ENCODE measurements around the gene PIP4K2B.

The PIP4K2B gene

DNA sequence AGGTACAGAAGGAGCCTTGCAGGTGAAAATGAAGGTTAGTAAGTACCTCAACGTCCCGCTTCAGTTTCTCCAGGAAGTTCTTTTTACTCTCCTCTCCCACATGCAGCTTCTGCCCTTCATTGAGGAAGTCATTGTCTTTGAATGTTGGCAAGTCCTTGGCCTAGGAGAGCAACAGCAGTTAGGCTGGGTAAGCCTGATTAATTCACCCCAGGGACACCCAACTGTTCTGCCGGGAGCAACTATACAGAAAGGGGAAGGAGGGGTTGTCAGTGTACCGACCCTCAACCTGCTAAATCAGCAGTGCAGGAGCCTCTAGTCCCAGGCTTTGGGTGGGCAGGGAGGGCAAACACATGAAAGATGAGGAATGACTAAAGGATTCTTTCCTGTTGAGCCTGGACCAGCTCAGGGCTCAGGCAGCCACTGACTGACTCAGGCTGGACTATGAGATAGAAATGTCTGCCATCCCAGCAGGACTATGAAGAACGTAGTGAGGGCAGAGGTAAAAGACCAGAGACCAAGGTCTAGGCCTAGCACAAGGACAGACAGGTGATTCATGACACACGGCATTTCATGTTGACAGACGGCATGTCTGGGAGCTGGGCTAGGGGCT lies 21.6 kb downstream of the PIP4K2B start:
- DNase-seq (ENCODE audit: low read depth): no peak

DNA sequence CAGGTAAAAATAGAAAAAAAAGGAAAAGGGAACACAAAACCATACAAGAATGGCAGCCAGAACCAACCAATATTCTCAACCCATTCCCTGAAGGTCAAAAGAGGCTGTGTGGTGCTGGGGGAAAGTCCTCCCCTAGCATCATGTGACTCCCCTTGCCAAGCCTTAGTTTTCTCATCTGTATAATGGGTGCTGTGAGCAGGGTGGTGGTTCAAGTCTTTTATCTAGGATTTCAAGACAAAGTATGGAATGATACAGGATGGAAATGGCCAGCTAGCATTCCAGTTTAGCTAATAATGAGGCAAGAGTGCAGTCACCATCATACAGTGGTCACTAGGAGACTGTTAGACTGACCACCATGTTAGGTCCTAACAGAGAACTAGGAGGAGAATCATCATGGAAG lies 26.1 kb downstream of the PIP4K2B start:
- no peak for DNase-seq (ENCODE audit: low read depth)

DNA sequence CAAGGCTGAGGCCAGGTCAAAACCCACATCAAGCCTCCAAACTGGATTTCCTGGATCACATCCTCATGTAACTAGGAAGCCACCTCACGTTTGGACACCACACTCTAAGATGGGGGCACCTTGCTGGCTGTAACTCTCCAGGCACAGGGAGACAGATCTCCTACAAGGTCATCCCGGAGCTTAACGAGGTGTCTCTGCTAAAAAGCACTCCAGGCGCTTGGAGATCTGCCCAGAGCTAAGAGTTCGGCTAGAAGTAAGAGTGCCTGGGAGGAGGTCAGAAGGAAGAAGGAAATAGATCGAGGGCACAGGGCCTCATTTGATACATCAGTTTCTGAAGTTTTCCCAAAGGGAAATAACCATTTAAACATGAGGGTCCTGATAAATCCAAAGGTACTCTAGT lies 30.9 kb downstream of the PIP4K2B start:
- no peak for DNase-seq (ENCODE audit: low read depth)

DNA sequence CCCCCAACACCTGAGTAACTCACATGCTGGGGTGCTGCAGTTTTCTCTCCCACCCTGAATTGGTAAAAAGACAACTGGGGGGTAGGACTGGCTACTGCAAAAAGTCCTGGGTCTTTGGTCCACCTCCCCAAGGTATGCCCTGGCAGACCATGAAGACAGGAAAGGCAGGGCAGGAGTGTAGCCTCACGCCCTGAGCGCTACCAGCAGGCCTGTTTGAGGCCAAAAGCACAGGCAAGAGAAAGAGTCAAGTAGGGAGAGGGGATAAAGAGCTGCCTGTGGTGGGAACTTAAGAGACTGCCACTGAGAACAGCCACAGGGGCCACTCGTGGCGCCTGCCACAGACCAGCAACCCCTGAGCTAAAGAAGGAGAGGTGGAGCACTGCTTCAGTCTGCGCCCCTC lies 33.0 kb downstream of the PIP4K2B start:
- DNase-seq (ENCODE audit: low read depth): no peak

DNA sequence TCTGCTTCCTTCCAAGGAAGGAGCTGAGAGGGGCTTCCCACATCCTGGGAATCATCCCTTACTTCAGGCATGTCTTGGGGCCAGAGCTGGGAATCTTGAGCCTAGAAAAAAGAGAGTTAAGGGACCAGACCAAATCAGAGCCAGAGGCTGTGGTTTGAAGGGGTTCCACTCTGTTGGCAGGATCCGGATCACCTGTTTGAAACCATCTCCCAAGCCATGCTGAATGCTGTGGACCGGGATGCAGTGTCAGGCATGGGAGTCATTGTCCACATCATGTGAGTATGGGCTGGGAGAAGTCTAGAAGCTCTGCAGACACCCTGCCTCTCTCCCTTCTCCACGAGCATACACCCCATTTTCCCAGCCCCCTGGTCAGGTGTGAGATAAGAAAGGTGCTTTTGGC lies 37.1 kb downstream of the PIP4K2B start:
- DNase-seq (ENCODE audit: low read depth): no peak

DNA sequence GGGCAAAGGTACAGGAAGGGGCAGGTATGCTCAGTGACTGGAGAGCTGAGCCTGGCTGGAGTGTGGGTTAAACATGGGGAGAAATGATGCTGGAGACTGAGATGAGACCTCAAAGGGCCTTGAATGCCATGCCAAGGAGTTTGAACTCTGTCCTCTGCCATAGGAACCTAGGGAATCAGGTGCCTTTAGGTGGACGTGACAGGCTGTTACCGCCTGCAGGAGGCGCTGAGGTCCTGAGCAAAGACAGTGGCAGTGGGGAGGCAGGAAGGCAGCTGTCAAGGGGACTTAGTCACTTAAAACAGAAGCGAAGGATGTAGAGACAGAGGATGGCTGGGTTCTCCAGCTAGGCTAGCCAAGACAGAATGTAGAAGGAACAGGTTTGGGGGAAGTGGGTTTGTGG lies 37.7 kb downstream of the PIP4K2B start:
- no peak for DNase-seq (ENCODE audit: low read depth)

DNA sequence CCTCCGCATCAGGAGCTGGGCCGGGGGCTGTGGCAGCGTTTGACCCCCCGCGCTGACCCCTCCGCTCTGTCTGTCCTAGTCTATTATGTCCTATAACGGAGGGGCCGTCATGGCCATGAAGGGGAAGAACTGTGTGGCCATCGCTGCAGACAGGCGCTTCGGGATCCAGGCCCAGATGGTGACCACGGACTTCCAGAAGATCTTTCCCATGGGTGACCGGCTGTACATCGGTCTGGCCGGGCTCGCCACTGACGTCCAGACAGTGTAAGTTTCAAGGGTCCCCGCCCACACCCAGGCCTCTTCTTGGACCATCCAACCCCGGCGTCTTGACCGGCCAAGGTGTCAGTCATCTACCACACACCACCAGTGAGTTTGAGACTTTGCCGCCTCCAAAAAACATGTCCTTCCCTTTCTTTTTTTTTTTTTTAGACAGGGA lies 46.3 kb downstream of the PIP4K2B start:
- no peak for DNase-seq (ENCODE audit: low read depth)

DNA sequence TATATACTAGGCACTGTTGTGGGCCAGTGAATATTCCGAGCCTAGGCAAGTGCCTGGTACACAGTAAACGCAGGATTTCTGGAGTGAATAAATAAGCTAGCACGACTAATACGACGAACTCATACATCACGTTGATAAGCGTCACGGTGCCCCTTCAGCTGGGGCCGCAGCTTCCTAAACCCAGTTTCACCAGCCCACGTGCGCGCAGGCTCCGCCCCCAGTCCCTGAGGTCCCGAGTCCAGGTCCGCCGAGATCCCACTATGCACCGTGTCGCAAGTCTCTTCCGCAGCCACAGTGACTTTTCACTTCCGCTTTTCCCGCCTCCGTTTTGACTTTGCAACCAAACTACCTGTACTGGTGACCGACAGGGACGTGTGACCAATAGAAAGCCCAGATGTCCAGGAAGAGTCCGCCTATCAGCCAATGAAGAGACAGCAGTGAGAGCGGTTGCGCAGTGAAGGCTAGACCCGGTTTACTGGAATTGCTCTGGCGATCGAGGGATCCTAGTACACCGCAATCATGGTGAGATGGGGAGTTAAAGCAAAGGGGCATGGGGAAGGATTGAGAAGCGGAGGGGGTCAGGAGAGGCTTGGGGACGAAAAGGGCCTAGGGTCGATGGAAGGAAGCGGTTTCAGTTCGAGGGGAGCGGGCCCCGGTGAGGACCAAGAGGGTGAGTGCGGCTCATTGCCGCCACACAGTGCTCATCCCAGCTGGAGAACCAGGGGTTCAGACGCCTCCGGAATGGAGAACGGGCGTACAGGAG lies 46.9 kb downstream of the PIP4K2B start, which contains the start of gene PSMB3:
Gene PSMB3, plus strand, starts transcription at position 434 of the 763 bp plus-strand sequence. Its CDS starts 86 bp downstream, at position 520.
- peak; percentile 96 for DNase-seq (ENCODE audit: low read depth)

DNA sequence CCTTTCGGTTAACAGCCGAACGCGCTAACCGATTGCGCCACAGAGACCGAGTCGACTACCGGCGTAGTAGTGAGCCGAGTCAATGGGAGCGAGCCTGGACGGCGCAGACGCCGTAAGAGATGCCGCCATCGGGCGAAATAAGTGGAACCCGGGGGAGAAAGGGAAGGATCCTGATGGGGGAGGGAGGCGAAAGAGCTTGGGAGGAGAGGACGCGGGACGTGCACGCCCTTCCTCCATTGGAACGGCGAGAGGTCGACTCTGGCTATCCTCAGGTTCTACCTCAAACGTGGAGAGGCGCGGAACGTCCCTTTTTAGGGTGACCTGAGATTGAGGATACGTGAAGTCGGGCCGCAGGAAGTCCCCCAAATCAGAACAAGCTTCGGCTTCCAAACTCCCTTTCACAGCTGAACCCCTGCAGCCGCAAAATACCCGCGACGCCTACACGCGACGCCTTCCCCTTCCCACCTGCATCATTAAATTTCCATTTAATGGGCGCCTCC lies 47.5 kb downstream of the PIP4K2B start:
- DNase-seq (ENCODE audit: low read depth): peak; percentile 56

DNA sequence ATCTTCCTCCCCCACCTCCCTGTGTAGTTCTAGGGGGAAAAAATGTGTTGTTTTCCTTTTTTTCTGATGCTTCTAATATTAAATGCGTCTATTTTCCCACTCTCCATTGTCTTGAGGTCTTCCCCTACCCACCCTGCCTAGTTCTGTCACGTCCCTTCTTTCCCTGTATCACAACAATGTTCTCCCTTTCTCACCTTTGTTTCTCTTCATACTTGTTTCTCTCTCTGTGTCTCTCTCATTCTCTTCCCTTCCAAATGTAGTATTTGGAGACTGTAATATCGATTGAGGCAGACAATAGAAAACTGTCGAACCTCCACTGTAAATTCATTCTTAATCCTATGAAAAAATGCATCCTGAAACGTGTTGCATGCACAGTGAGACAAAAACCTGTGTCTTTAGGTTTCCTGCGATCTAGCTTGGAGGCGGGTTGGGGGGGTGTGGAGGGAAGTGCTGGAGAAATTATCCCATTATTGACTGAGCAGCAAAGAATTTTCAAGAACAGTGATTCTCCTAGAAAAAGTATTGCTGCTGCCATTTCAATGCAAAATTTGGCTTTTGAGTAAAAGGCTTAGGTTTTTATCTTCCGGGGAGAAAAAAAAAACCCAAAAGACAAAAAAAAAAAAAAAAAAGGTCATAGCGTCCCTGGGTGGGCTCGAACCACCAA lies 48.1 kb downstream of the PIP4K2B start:
- DNase-seq (ENCODE audit: low read depth): no peak

DNA sequence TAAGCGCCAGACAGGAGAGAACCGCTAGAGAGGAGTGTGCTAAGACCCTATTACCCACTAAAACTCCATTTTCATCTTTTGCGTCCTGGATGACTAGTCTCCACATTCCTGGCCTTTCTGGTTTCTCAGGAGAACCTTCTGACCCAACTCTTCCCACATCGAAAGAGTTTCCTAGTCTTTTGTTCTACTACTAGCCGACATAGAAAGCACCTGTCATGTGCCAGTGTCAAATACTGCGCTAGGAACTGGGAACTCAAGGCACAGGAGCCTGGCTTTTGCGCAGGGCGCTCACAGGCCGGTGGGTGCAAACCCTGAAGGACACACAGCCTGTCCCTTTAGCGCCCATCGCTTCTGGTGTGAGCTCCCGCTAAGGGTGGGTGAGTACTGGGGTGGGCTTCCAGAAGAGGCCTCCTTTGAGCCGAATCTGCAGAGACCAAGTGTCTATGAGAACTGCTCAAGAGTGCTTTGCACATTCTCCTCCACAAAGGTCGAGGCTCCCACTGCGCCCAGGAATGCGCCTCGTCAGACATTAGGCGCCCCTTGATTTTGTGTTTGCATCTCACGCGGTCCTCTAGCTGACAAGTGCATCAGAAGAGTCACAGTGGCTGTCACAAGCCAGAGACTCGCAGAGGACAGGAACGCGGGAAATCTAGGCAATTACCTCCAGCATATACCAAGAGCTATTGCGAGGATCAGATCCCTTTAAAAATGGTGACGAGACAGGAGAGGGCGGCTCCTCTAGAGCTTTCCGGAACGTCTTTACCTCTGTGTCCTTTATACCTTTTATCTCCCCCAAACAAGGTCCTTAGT lies 48.8 kb downstream of the PIP4K2B start:
- no peak for DNase-seq (ENCODE audit: low read depth)

DNA sequence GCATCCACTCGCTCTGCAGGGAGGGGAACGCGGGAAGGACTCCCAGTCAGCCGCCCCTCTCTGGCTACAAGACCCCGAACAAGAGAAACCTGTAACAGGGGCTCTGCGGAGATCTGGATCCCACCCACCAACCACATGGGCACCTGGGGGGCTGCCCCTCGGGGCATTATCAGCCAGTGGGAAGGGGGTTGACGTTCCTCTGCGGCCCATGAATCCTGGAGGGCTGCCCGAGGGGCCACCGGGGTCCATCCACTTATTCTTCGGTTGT lies 49.4 kb downstream of the PIP4K2B start:
- no peak for DNase-seq (ENCODE audit: low read depth)

DNA sequence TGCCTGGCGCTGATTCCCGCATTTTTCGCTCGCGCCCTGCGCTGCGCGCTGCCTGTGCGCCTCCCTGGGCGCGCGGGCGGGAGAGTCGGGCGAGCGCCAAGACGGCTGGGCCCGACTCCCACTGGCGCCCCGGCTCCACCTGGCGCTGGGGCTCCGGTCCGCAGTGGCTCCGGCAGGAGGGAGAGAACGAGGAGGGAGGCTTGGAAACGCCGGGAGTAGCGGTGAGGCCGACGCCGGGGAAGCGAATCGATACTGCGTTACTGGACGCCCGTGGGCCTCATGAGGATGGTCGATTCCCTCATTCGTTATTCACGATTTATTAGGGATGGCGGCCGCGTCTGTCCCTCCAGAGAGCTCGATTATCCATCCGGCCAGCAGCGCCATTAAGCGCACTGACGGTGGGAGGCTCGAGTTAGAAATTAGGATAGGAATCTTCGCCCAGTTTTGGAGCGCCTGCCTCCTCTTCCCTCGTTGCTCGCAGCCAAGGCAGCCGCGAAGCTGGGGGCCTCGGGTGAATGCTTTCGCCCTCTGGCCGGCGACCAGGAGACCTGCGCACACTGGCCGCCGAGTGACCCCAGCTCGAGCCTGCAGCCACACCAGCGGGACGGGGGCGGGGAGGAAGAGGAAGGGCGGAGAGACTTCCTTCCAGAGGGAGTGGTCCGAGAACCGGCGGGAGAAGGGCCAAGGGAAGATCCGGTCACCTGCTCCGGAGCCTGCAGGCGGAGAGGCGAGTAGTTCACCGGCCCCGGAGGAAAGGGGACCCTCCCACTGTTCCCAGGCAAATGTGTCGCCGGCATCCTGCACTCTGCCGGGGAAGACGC lies 49.9 kb downstream of the PIP4K2B start:
- DNase-seq (ENCODE audit: low read depth): peak; percentile 36

DNA sequence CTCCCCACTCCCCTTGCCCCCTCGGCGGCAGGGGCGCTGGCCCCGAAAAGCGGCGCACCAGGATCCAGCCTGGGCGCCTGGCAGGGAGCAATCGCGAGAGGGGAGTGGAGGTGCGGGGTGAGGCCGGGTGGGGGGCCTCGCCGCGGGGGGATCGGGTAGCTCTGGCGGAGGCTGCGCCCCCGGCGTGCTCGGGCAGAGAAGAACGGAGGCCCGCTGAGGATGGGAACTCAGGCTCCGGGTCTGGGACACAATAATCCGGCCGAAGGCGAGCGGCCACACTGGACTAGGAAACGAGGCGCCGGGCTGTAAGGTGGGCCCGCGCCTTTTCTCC lies 50.5 kb downstream of the PIP4K2B start:
- DNase-seq (ENCODE audit: low read depth): no peak

DNA sequence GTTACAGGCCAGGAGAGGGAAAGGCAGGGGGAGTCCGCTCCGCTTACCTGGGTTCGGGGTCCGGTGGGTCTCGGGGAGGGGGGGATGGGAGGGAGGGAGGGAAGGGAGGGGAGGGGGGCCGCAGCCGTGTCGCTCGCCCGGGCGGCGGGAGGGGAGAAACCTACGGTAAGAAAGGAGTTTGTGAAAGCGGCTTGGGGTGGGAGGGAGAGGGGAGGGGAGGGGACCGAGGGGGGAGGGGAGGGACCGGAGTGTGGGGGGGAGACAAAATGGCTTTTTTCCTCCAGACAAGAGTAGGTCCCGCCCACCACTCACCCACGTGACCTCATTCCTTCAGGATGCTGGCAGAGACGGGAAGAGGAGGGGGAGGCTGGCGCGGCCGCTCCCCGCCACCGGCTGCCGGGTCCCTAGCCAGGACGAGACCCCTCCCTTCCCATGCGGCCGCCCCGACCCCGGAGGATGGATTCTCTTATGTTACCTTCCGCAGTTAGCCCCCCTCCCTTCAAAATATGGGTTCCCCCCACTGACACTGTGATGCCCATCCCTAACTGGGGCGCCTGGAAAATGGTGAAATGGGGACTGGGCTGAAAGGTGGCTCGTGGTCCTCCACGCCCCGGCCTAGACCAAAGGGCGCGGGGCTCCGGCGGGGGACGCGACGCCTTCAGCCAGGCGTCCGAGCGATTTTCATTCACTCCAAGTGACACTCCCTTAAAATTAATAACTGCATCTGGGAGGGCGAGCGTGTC lies 51.0 kb downstream of the PIP4K2B start, which contains the start of gene PCGF2:
Gene PCGF2, minus strand, starts transcription at position 188 of the 743 bp plus-strand sequence. CDS start 7,934 bp downstream, outside the sequence.
- DNase-seq (ENCODE audit: low read depth): peak; percentile 52

DNA sequence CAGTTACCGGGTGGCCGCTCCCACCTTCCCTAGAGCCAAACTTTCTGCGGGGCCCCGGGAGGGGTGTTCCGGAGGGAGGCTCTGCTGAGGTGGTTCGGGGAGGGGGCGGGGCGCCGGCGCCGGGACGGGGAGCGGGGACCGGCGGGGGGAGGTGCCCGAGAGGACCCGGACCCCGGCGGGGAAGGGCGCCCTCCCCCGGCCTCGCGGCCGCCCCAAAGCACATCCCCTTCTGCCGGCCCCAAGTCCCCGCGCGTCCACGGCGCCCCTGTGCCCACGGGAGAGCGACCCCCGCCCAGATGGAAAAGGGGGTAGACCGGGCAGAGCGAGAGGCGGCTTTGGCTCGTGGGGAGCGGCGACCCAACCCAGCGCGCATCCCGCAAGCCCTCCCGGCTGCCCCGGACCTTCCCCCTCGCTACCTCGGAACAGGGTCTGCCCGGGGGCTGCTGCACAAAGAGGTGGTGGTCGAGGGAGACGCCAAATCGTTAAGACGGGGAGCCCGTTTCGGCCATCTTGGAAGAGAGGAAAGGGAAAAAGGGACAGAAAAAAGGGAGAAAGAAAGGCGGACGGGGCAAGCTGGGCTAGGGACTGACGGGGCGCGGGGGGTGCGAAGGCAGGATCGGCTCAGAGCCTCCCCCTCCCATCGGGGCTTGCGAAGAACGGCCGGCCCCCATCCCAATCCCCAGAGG lies 51.8 kb downstream of the PIP4K2B start:
- DNase-seq (ENCODE audit: low read depth): no peak

DNA sequence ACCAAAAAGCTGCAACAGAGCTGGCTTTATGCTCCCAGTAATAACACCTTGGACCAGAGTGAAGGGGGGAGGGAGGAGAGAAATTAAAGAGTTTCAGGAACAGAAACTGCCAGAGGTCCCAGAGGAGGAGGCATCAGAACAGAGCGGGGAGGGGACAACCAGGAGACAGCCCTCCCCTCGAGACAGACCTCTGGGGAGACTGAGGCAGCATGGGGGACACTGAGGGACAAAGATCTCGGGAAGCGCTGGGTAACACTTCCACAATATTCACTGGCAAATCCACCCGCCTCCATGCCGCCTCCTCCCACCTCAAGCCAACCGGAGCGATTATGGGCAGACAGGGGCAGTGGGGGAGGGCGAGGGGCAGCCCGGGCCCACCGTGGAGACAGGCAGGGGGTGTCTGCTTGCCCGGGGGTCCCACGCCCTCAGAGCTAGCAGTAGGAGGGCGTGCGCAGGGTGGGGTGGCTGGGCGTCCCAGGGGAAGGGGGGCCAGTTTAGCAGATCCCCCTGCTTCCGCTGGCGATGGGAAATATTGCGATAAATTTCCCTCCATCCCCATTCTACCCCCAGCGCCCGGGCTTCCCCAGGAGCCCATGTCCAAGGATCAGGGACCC lies 52.4 kb downstream of the PIP4K2B start:
- DNase-seq (ENCODE audit: low read depth): no peak

DNA sequence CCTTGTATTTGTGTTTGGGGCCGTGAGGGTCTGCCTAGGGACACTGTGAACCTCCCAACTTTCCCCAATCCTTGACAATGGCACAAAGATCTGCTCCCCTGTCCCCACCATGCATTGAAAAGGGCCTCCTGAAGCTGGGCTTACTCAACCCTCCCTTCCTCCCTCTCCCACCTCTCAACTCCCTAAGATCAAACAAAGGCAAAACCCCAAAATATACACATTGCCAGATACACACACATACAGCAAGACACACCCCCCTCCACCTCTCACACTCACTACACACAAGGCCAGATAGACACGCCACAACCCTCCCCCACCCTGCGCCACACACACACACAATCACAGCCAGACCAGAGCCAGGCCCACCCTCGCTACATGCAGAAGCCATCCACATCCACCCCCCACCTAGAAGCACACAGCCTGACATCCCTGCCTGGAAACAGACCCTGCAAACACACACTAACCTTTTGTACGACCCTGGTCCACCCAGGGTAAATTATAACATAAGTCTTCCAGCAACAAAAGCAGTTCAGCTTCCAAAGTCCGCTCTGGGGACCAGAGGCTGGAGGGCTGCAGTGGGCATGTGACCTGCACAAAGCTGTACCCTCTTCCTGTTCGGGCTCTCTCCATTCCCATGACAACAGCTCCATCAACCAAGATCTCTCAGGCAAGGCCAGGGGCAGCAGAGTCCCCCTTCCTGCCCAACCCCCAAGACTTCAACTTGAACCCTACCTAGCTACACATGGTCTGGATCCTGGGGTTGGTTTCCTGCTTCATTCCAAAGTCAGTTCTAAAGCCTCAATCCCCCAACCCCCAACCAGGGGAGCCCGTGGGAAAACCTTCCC lies 53.1 kb downstream of the PIP4K2B start:
- no peak for DNase-seq (ENCODE audit: low read depth)

DNA sequence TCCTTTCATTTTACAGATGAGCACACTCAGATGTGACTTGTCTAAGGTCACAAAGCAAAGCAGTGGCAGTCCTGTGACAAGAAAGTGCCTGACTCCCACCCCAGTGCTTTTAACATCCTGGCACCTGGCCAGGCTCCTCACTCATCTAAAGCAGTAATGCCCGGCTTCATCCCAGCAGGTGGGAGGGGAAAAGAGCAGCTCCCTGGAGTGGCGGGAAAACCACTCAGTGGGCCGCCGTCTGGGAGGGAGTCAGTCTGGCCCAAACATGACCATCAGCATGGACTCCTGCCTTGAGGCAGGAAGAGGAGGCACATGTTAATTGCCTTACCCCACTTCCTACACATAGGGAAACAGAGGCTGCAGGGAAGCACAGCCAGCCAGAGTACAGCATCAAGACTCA lies 53.8 kb downstream of the PIP4K2B start:
- no peak for DNase-seq (ENCODE audit: low read depth)

All from HS-5 (cell line).